Upper lobe of right lung (tissue), 1 donor: Measurements from ENCODE around the gene WDR26. TPM values are rescaled to one million over a fixed set of nuclear protein-coding genes. Genes with fewer than 3 reads are reported as not detected.

Experiments used
- ATAC-seq: fragments of 200-7000 bp; cut with Tn5 transposase; one replicate; pipeline ENCODE4 v1.9.1; 2020; ENCODE audit warnings: mild to moderate bottlenecking, moderate library complexity
- DNase-seq: peaks from one replicate; pipeline ENCODE4 v3.0.0-alpha.2; 2020
- H3K27ac ChIP-seq: fragments of 200-600 bp; one replicate; pipeline ENCODE4 v1.8.0; 2022
- H3K27me3 ChIP-seq: fragments of 200-600 bp; one replicate; pipeline ENCODE4 v1.8.0; 2022; ENCODE audit warnings: mild to moderate bottlenecking
- H3K36me3 ChIP-seq: fragments of 200-600 bp; one replicate; pipeline ENCODE4 v1.8.0; 2022
- H3K4me1 ChIP-seq: fragments of 200-600 bp; one replicate; pipeline ENCODE4 v1.8.0; 2022
- H3K4me3 ChIP-seq: fragments of 200-600 bp; one replicate; pipeline ENCODE4 v1.8.0; 2022; ENCODE audit warnings: mild to moderate bottlenecking
- H3K9me3 ChIP-seq: fragments of 200-600 bp; one replicate; pipeline ENCODE4 v1.8.0; 2022
- intact Hi-C: fragments of 100-400 bp; cut with DNase I; formaldehyde crosslinking; loops from one replicate; pipeline ENCODE4 v1.11.0; 2022
- microRNA-seq: library from miRNA; unstranded; fragments of <30 nt; microRNA quantifications from one replicate; pipeline ENCODE4 v1.2.0, GENCODE V29; 2020; ENCODE audit warnings: borderline microRNAs expressed
- total RNA-seq: library from RNA; stranded (reverse); fragmentation: NEBNext Ultra II Directional; extraction: Animal tissue kit (Norgen Biotek cat#: 25700); gene quantifications from one replicate; pipeline ENCODE4 v1.2.1, GENCODE V29; 2021
- TF ChIP-seq, protein P1 (sequence below): fragments of 200-600 bp; IDR thresholded peaks from one replicate; pipeline ENCODE4 v1.8.0; 2022; ENCODE audit warnings: antibody characterized with exemption
- donor health status: DM: no; HTN: yes; CAD: no; lungs with severe emphysema.

The WDR26 gene
- total RNA-seq, 1 donor from 2014 or later = 96.1 TPM

DNA sequence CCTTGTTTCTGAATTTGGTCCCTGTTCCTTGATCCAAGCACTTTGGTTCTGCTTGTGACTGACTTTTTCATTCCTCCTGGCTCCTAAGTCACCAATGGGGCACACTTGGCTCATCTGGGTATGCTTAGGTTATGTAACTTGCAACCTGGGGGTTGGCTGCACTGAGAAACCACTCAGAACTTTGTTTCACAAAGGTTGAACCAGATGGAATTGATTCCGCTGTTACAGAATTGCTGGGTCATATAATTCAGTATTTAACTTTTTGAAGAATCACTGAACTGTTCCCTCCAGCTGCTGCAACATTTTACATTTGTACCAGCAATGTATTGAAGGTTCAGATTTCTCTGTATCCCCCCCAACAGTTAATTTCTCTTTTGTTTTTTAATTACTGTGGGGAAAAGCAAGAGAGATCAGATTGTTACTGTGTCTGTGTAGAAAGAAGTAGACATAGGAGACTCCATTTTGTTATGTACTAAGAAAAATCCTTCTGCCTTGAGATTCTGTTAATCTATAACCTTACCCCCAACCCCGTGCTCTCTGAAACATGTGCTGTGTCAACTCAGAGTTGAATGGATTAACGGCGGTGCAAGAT lies 95.1 kb downstream of the WDR26 start:
- H3K4me3 ChIP-seq = no peak overlapping the region
- H3K4me1 ChIP-seq = peaks cover 7% of the 10 kb centered on the region
- DNase-seq = no peak
- peak overlapping the region; percentile 76 for H3K27ac ChIP-seq
- intact Hi-C loops = loop anchor here (10.0 kb wide), 1 partner anchor 225 kb away; the partner anchor contains the start of gene FBXO28
- no peak for ATAC-seq
- peaks cover 20% of the 10 kb centered on the region for H3K9me3 ChIP-seq
- H3K27me3 ChIP-seq = no peaks in the 10 kb centered on the region
- no peaks in the 10 kb centered on the region for H3K36me3 ChIP-seq
- TF ChIP-seq, protein P1, sequence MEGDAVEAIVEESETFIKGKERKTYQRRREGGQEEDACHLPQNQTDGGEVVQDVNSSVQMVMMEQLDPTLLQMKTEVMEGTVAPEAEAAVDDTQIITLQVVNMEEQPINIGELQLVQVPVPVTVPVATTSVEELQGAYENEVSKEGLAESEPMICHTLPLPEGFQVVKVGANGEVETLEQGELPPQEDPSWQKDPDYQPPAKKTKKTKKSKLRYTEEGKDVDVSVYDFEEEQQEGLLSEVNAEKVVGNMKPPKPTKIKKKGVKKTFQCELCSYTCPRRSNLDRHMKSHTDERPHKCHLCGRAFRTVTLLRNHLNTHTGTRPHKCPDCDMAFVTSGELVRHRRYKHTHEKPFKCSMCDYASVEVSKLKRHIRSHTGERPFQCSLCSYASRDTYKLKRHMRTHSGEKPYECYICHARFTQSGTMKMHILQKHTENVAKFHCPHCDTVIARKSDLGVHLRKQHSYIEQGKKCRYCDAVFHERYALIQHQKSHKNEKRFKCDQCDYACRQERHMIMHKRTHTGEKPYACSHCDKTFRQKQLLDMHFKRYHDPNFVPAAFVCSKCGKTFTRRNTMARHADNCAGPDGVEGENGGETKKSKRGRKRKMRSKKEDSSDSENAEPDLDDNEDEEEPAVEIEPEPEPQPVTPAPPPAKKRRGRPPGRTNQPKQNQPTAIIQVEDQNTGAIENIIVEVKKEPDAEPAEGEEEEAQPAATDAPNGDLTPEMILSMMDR = no peak

DNA sequence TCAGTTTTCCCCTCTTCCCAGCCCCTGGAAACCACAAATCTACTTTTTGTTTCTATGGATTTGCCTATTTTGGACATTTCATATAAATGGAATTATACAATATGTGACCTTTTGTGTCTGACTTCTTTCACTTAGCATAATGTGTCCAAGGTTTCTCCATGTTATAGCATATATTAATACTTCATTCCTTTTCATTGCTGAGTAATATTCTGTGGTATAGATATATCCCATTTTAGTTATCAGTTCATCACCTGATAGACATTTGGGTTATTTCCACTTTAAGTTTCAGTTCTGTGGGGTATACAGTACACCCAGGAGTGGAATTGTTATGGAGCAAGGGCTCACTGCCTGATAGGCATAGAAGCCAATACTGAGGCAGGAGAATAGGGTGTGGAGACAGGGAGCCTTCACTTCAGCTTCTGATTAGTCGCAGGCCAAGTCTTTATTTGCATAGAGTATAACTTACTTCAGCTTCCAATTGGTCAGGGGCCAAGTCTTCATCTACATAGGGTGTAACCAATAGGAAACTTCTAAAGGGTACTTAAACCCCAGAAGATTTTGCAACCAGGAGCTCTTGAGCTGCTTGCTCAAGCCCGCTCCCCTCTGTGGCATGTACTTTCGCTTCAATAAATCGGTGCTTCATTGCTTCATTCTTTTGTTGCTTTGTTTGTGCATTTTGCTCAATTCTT lies 96.3 kb downstream of the WDR26 start:
- H3K9me3 ChIP-seq = peaks cover 7% of the 10 kb centered on the region
- no peak for DNase-seq
- intact Hi-C loops = loop anchor here (10.0 kb wide), 1 partner anchor 223 kb away; the partner anchor contains the start of gene FBXO28
- peaks cover 7% of the 10 kb centered on the region for H3K4me1 ChIP-seq
- H3K27me3 ChIP-seq = no peaks in the 10 kb centered on the region
- TF ChIP-seq, protein P1 = no peak
- H3K27ac ChIP-seq = no peak overlapping the region
- no peaks in the 10 kb centered on the region for H3K36me3 ChIP-seq
- no peak overlapping the region for H3K4me3 ChIP-seq
- ATAC-seq = peak; percentile 85

Small RNA genes lying within 50 kb of the gene (microRNA-seq; reads per million reads assigned to microRNA genes)
- gene MIR4742 = 0.66 reads per million

Other genes with a start within 250 kb of the WDR26 start
- gene NVL, start 104.6 kb downstream of the WDR26 start, total RNA-seq = 24.1 TPM
- gene CNIH4, start 77.9 kb downstream of the WDR26 start, total RNA-seq = 76.6 TPM
- 4.8 TPM for gene CNIH3, start 181.5 kb upstream of the WDR26 start, total RNA-seq